Neural cell (in vitro differentiated cells): ENCODE measurements around the gene SHISA9. TPM values are rescaled to one million over a fixed set of nuclear protein-coding genes. Genes with fewer than 3 reads are reported as not detected.

Source experiments
- H2AFZ ChIP-seq: fragments of 200-600, 300-800 bp; sonication (generic), shearing (Covaris generic); 2 replicates; pipeline ENCODE4 v1.6.0; 2014; ENCODE audit warnings: low read depth, mild to moderate bottlenecking, antibody characterized with exemption, low read length, moderate library complexity
- H3F3A ChIP-seq: fragments of 200-600 bp; shearing (Covaris generic); 2 replicates; pipeline ENCODE4 v1.6.1; 2016; ENCODE audit warnings: mild to moderate bottlenecking, moderate library complexity, mixed read lengths, antibody characterized with exemption, low read length; ENCODE audit not compliant: insufficient read depth, poor library complexity, severe bottlenecking
- H3K27ac ChIP-seq: fragments of 200-600, 300-800 bp; sonication (generic), shearing (Covaris generic); 2 replicates; pipeline ENCODE4 v1.5.1; 2014; ENCODE audit warnings: mild to moderate bottlenecking, low read length, moderate library complexity
- H3K27me3 ChIP-seq: fragments of 300-800, 200-600 bp; sonication (generic), shearing (Covaris generic); 2 replicates; pipeline ENCODE4 v1.6.0; 2014; ENCODE audit warnings: mild to moderate bottlenecking, low read depth, low read length, moderate library complexity; ENCODE audit not compliant: insufficient read depth
- H3K36me3 ChIP-seq: fragments of 300-800, 200-600 bp; sonication (generic), shearing (Covaris generic); 2 replicates; pipeline ENCODE4 v1.5.1; 2014; ENCODE audit warnings: mild to moderate bottlenecking, antibody characterized with exemption, low read length, moderate library complexity; ENCODE audit not compliant: insufficient read depth
- H3K4me2 ChIP-seq: fragments of 300-800, 200-600 bp; sonication (generic), shearing (Covaris generic); 2 replicates; pipeline ENCODE4 v1.6.0; 2014; ENCODE audit warnings: mild to moderate bottlenecking, low read length
- H3K4me3 ChIP-seq: fragments of 300-800, 200-600 bp; sonication (generic), shearing (Covaris generic); 2 replicates; pipeline ENCODE4 v1.5.1; 2014; ENCODE audit warnings: mild to moderate bottlenecking, low read length, moderate library complexity
- H3K79me2 ChIP-seq: fragments of 200-600 bp; shearing (Covaris generic); replicated peaks from 2 replicates; pipeline ENCODE4 v1.6.0; 2014; ENCODE audit warnings: mild to moderate bottlenecking, low read length, moderate library complexity; ENCODE audit not compliant: insufficient read depth
- H3K9ac ChIP-seq: fragments of 300-800, 200-600 bp; sonication (generic), shearing (Covaris generic); 2 replicates; pipeline ENCODE4 v1.6.1; 2016; ENCODE audit warnings: mild to moderate bottlenecking, low read length, mixed read lengths
- H3K9me2 ChIP-seq: fragments of 200-600 bp; shearing (Covaris generic); 2 replicates; pipeline ENCODE4 v1.6.1; 2016; ENCODE audit warnings: mild to moderate bottlenecking, low read length, mixed read lengths; ENCODE audit not compliant: insufficient read depth
- H3K9me3 ChIP-seq: fragments of 200-600, 300-800 bp; sonication (generic), shearing (Covaris generic); 2 replicates; pipeline ENCODE4 v1.6.1; 2016; ENCODE audit warnings: mild to moderate bottlenecking, mixed run types, low read length, moderate library complexity, mixed read lengths
- H4K20me1 ChIP-seq: fragments of 200-600 bp; shearing (Covaris generic); 2 replicates; pipeline ENCODE4 v1.6.1; 2016; ENCODE audit warnings: mild to moderate bottlenecking, mixed run types; ENCODE audit not compliant: insufficient read depth
- EP300 ChIP-seq: fragments of 450-650 bp; conservative IDR thresholded peaks from 2 replicates; pipeline ENCODE4 v1.6.1; 2014; ENCODE audit warnings: antibody characterized with exemption, mild to moderate bottlenecking, moderate library complexity; ENCODE audit not compliant: poor library complexity, severe bottlenecking
- EZH2 ChIP-seq: fragments of 200-600, 300-800 bp; shearing (Covaris generic), sonication (generic); IDR thresholded peaks from 2 replicates; pipeline ENCODE4 v1.6.1; 2014; ENCODE audit warnings: antibody characterized with exemption, low read length, borderline replicate concordance, mild to moderate bottlenecking; ENCODE audit not compliant: insufficient read depth, poor library complexity, severe bottlenecking
- MXI1 ChIP-seq: fragments of 450-650 bp; conservative IDR thresholded peaks from 2 replicates; pipeline ENCODE4 v1.6.1; 2014; ENCODE audit warnings: antibody characterized with exemption, mild to moderate bottlenecking; ENCODE audit not compliant: poor library complexity, severe bottlenecking
- POLR2AphosphoS5 ChIP-seq: IDR thresholded peaks from 2 replicates; pipeline ENCODE4 v1.6.1; 2012
- RAD21 ChIP-seq: fragments of 450-650 bp; conservative IDR thresholded peaks from 2 replicates; pipeline ENCODE4 v1.6.1; 2014; ENCODE audit warnings: antibody characterized with exemption, mild to moderate bottlenecking, moderate library complexity
- SMC3 ChIP-seq: fragments of 450-650 bp; conservative IDR thresholded peaks from 2 replicates; pipeline ENCODE4 v1.6.1; 2014; ENCODE audit warnings: antibody characterized with exemption, mild to moderate bottlenecking, moderate library complexity; ENCODE audit not compliant: poor library complexity
- TAF1 ChIP-seq: IDR thresholded peaks from 2 replicates; pipeline ENCODE4 v1.6.1; 2012; ENCODE audit warnings: low read depth
- polyA plus RNA-seq: library from polyadenylated mRNA; depleted of rRNA; stranded (reverse); fragments of >200 nt; gene quantifications from 2 replicates; pipeline ENCODE4 v1.2.3, GENCODE V29; 2014
- TF ChIP-seq, protein P1 (sequence below): IDR thresholded peaks from 2 replicates; pipeline ENCODE4 v1.6.1; 2012; ENCODE audit warnings: borderline replicate concordance
- TF ChIP-seq, protein P2 (sequence below): fragments of 450-650 bp; IDR thresholded peaks from 2 replicates; pipeline ENCODE4 v1.5.1; 2014; ENCODE audit warnings: antibody characterized with exemption, mild to moderate bottlenecking, moderate library complexity; ENCODE audit not compliant: poor library complexity, severe bottlenecking

Gene SHISA9
- polyA plus RNA-seq, 1 donor from 2014 or later = 2.0 TPM

DNA sequence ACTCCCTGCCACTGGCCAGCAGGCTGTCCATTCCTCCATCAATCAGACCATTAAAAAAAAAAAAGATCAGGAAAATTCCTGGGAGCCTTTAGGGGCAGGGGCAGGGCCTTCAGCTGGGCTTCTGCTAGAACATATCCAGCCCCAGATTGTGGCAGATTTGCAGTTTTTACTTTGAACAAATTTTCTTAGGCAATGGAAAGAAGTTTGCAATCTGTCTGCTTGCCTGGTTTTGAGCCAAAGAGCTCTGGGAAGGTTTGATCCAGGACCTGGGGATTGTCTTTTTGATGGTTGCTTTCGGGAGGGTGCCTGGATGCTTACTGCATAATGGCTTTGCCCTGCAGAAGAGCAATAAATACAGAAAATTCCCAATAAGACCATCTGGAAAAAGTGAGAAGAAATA lies 145.9 kb downstream of the SHISA9 start:
- Histone ChIP-seq H3K9me3 (no peaks in the 10 kb centered on the region), H3F3A (no peaks in the 10 kb centered on the region), H3K27me3 (no peaks in the 10 kb centered on the region), H3K9ac (no peak overlapping the region), H4K20me1 (no peaks in the 10 kb centered on the region), H3K4me2 (no peak overlapping the region), H3K9me2 (no peaks in the 10 kb centered on the region), H3K79me2 (no peaks in the 10 kb centered on the region), H3K36me3 (no peaks in the 10 kb centered on the region), H3K27ac (no peak overlapping the region), H2AFZ (no peak overlapping the region), H3K4me3 (no peak overlapping the region)
- TF ChIP-seq, protein P1, sequence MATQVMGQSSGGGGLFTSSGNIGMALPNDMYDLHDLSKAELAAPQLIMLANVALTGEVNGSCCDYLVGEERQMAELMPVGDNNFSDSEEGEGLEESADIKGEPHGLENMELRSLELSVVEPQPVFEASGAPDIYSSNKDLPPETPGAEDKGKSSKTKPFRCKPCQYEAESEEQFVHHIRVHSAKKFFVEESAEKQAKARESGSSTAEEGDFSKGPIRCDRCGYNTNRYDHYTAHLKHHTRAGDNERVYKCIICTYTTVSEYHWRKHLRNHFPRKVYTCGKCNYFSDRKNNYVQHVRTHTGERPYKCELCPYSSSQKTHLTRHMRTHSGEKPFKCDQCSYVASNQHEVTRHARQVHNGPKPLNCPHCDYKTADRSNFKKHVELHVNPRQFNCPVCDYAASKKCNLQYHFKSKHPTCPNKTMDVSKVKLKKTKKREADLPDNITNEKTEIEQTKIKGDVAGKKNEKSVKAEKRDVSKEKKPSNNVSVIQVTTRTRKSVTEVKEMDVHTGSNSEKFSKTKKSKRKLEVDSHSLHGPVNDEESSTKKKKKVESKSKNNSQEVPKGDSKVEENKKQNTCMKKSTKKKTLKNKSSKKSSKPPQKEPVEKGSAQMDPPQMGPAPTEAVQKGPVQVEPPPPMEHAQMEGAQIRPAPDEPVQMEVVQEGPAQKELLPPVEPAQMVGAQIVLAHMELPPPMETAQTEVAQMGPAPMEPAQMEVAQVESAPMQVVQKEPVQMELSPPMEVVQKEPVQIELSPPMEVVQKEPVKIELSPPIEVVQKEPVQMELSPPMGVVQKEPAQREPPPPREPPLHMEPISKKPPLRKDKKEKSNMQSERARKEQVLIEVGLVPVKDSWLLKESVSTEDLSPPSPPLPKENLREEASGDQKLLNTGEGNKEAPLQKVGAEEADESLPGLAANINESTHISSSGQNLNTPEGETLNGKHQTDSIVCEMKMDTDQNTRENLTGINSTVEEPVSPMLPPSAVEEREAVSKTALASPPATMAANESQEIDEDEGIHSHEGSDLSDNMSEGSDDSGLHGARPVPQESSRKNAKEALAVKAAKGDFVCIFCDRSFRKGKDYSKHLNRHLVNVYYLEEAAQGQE = no peak
- TF ChIP-seq RAD21 = no peak
- TF ChIP-seq TAF1 = no peak
- no peak for TF ChIP-seq POLR2AphosphoS5
- no peak for TF ChIP-seq MXI1
- no peak for TF ChIP-seq SMC3
- TF ChIP-seq EP300 = no peak
- TF ChIP-seq, protein P2, sequence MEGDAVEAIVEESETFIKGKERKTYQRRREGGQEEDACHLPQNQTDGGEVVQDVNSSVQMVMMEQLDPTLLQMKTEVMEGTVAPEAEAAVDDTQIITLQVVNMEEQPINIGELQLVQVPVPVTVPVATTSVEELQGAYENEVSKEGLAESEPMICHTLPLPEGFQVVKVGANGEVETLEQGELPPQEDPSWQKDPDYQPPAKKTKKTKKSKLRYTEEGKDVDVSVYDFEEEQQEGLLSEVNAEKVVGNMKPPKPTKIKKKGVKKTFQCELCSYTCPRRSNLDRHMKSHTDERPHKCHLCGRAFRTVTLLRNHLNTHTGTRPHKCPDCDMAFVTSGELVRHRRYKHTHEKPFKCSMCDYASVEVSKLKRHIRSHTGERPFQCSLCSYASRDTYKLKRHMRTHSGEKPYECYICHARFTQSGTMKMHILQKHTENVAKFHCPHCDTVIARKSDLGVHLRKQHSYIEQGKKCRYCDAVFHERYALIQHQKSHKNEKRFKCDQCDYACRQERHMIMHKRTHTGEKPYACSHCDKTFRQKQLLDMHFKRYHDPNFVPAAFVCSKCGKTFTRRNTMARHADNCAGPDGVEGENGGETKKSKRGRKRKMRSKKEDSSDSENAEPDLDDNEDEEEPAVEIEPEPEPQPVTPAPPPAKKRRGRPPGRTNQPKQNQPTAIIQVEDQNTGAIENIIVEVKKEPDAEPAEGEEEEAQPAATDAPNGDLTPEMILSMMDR = no peak
- no peak for TF ChIP-seq EZH2

DNA sequence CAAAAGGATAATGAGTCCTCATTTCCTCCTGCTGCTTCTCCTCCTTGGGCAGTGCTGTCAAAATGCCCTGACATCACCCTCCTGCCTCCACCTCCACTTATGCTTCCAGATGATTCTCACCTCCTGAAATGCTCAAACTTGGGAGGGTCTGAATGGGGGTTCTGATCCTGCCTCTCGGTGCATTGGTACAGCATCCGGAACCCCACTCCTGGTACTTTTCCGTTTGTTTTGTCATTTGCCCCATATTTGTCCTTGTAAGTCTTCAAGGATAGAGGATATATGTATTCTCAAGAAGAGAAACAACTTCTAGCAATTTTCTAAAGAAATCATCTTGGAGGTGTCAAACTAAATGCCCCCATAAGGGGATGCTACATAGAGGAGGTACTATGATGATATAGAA lies 148.3 kb downstream of the SHISA9 start:
- Histone ChIP-seq H3K27me3 (no peaks in the 10 kb centered on the region), H3K9me3 (no peaks in the 10 kb centered on the region), H3K79me2 (no peaks in the 10 kb centered on the region), H3K9ac (no peak overlapping the region), H3K9me2 (no peaks in the 10 kb centered on the region), H2AFZ (no peak overlapping the region), H3K4me2 (no peak overlapping the region), H3F3A (no peaks in the 10 kb centered on the region), H3K4me3 (no peak overlapping the region), H4K20me1 (no peaks in the 10 kb centered on the region), H3K27ac (no peak overlapping the region), H3K36me3 (no peaks in the 10 kb centered on the region)
- TF ChIP-seq, protein P1 = no peak
- TF ChIP-seq EP300 (no peak), POLR2AphosphoS5 (no peak), MXI1 (no peak), EZH2 (no peak), SMC3 (no peak), RAD21 (no peak), TAF1 (no peak)
- TF ChIP-seq, protein P2 = no peak
